Measurements from ENCODE around the gene MON2. TPM values are rescaled to one million over a fixed set of nuclear protein-coding genes. Genes with fewer than 3 reads are reported as not detected.

MON2 gene
- total RNA-seq, 2 experiments from 2014 or later, result 25.5 to 29.0 TPM

- POLR2A ChIA-PET, result interaction anchor here (0.7 to 2.4 kb wide), 17 partner anchors 9 to 343 kb away, joined by 3 to 10 read pairs (median 3); partner anchors contain the start of genes MON2 and USP15
- CTCF ChIA-PET, result interaction anchor here (0.6 to 2.6 kb wide), 9 partner anchors 9 to 290 kb away, joined by 3 to 15 read pairs (median 4); no protein-coding TSS in a partner anchor
Measured at GRCh38 chr12:62602255-62603060, 135.8 kb downstream of the MON2 start.

GRCh38 chr12:62603061-62603810 is 136.6 kb downstream of the MON2 start:
- POLR2A ChIA-PET, result interaction anchor here (0.7 to 2.4 kb wide), 20 partner anchors 9 to 344 kb away, joined by 3 to 10 read pairs (median 3); partner anchors contain the start of genes MON2 and USP15
- peaks cover 39% of the 10 kb centered on the region for H3K4me1 Mint-ChIP-seq (ENCODE audit: low read depth)
- DNase-seq (peak; percentile 81), ATAC-seq (peak; percentile 77)
- H3K27me3 Mint-ChIP-seq, result no peaks in the 10 kb centered on the region
- CTCF ChIA-PET, result interaction anchor here (0.6 to 2.6 kb wide), 8 partner anchors 10 to 196 kb away, joined by 3 to 15 read pairs (median 6); no protein-coding TSS in a partner anchor
- H3K36me3 Mint-ChIP-seq (ENCODE audit: low read depth), result peaks cover 11% of the 10 kb centered on the region
- intact Hi-C loops (cut with micrococcal nuclease), result loop anchor here (2.0 to 5.0 kb wide), 3 partner anchors 39 to 342 kb away; partner anchors contain the start of gene USP15
- H3K27ac Mint-ChIP-seq, result peak overlapping the region; percentile 98
- no peaks in the 10 kb centered on the region for H3K9me3 Mint-ChIP-seq
- H3K4me3 Mint-ChIP-seq, result peak overlapping the region; percentile 95
- TF ChIP-seq CTCF (IDR thresholded peaks at IDR 0.05), result peak; percentile 56

More at GRCh38 chr12:62602255-62603060, 135.8 kb downstream of the MON2 start:
- Mint-ChIP-seq H3K27me3 (no peaks in the 10 kb centered on the region), H3K4me3 (peak overlapping the region; percentile 95), H3K27ac (peak overlapping the region; percentile 98), H3K36me3 (ENCODE audit: low read depth) (peaks cover 11% of the 10 kb centered on the region), H3K9me3 (no peaks in the 10 kb centered on the region), H3K4me1 (ENCODE audit: low read depth) (peaks cover 39% of the 10 kb centered on the region)
- no peak for TF ChIP-seq CTCF (IDR thresholded peaks at IDR 0.05)
- peak; percentile 63 for ATAC-seq
- DNase-seq, result peak; percentile 92
- intact Hi-C loops (cut with micrococcal nuclease), result loop anchor here (2.0 to 5.0 kb wide), 3 partner anchors 40 to 342 kb away; partner anchors contain the start of gene USP15

DNA sequence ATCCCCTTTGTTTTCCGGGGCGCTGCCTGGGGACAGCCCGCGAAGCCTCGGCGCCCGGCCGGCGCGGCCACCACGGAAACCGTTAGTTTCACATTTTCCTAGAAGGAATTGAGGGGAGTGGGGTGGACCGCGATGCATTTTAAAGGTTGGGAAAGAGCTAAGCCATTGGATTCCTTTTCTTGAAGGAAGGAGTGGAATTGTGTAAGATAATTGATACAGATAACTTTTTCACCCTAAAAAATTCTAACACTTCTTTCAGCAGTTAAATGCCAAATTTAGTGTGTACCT is 137.1 kb downstream of the MON2 start:
- POLR2A ChIA-PET, result interaction anchor here (0.6 to 2.4 kb wide), 15 partner anchors 8 to 190 kb away, joined by 3 to 10 read pairs (median 3); partner anchors contain the start of gene MON2
- CTCF ChIA-PET, result interaction anchor here (1.1 to 2.6 kb wide), 7 partner anchors 10 to 196 kb away, joined by 3 to 15 read pairs (median 7); no protein-coding TSS in a partner anchor
- ATAC-seq (no peak), DNase-seq (no peak)
- H3K36me3 Mint-ChIP-seq (ENCODE audit: low read depth), result peaks cover 11% of the 10 kb centered on the region
- TF ChIP-seq CTCF (IDR thresholded peaks at IDR 0.05), result no peak
- no peaks in the 10 kb centered on the region for H3K27me3 Mint-ChIP-seq
- peaks cover 39% of the 10 kb centered on the region for H3K4me1 Mint-ChIP-seq (ENCODE audit: low read depth)
- peak overlapping the region; percentile 95 for H3K4me3 Mint-ChIP-seq
- H3K27ac Mint-ChIP-seq, result peak overlapping the region; percentile 98
- intact Hi-C loops (cut with micrococcal nuclease), result loop anchor here (2.0 to 5.0 kb wide), 3 partner anchors 39 to 343 kb away; partner anchors contain the start of gene USP15
- H3K9me3 Mint-ChIP-seq, result no peaks in the 10 kb centered on the region

- CTCF ChIA-PET, result interaction anchor here (1.1 to 2.6 kb wide), 6 partner anchors 11 to 195 kb away, joined by 3 to 15 read pairs (median 8); no protein-coding TSS in a partner anchor
- DNase-seq, result no peak
- H3K27ac Mint-ChIP-seq, result peak overlapping the region; percentile 98
- intact Hi-C loops (cut with micrococcal nuclease), result loop anchor here (5.0 kb wide), 2 partner anchors 38 to 188 kb away; no protein-coding TSS in a partner anchor
- POLR2A ChIA-PET, result interaction anchor here (0.6 to 1.9 kb wide), 7 partner anchors 8 to 189 kb away, joined by 3 to 6 read pairs (median 3); partner anchors contain the start of gene MON2
- peak overlapping the region; percentile 95 for H3K4me3 Mint-ChIP-seq
- ATAC-seq, result no peak
- peaks cover 39% of the 10 kb centered on the region for H3K4me1 Mint-ChIP-seq (ENCODE audit: low read depth)
- no peak for TF ChIP-seq CTCF (IDR thresholded peaks at IDR 0.05)
- H3K36me3 Mint-ChIP-seq (ENCODE audit: low read depth), result peaks cover 11% of the 10 kb centered on the region
- H3K9me3 Mint-ChIP-seq, result no peaks in the 10 kb centered on the region
- H3K27me3 Mint-ChIP-seq, result no peaks in the 10 kb centered on the region
Measured at GRCh38 chr12:62604373-62604772, 137.7 kb downstream of the MON2 start.
